Measurements from ENCODE around the gene PSMF1.
A peak's percentile ranks its signal among the peaks of the same experiment; 100 is the strongest.

The PSMF1 gene

GRCh38 chr20:1119524-1119923, 1.1 kb downstream of the PSMF1 start:
- no peak for DNase-seq (ENCODE audit: low read depth)
- peak overlapping the region; percentile 75 for H3K4me3 ChIP-seq (ENCODE audit: low read depth, low read length)
- TF ChIP-seq CTCF (IDR thresholded peaks at IDR 0.05; ENCODE audit: control insufficient read depth, extremely low read depth, insufficient read depth) = no peak

GRCh38 chr20:1121429-1121828, 3.0 kb downstream of the PSMF1 start:
- no peak overlapping the region for H3K4me3 ChIP-seq (ENCODE audit: low read depth, low read length)
- no peak for DNase-seq (ENCODE audit: low read depth)
- no peak for TF ChIP-seq CTCF (IDR thresholded peaks at IDR 0.05; ENCODE audit: control insufficient read depth, extremely low read depth, insufficient read depth)

GRCh38 chr20:1122388-1123315, 4.2 kb downstream of the PSMF1 start:
- peak; percentile 91 for DNase-seq (ENCODE audit: low read depth)
- no peak for TF ChIP-seq CTCF (IDR thresholded peaks at IDR 0.05; ENCODE audit: control insufficient read depth, extremely low read depth, insufficient read depth)
- H3K4me3 ChIP-seq (ENCODE audit: low read depth, low read length) = peak overlapping the region; percentile 25; the same call in 1 of the 2 replicates

GRCh38 chr20:1123666-1124065, 5.3 kb downstream of the PSMF1 start:
- no peak for DNase-seq (ENCODE audit: low read depth)
- TF ChIP-seq CTCF (IDR thresholded peaks at IDR 0.05; ENCODE audit: control insufficient read depth, extremely low read depth, insufficient read depth) = no peak
- no peak overlapping the region for H3K4me3 ChIP-seq (ENCODE audit: low read depth, low read length)

GRCh38 chr20:1124421-1124820, 6.0 kb downstream of the PSMF1 start:
- no peak for DNase-seq (ENCODE audit: low read depth)
- no peak overlapping the region for H3K4me3 ChIP-seq (ENCODE audit: low read depth, low read length)
- TF ChIP-seq CTCF (IDR thresholded peaks at IDR 0.05; ENCODE audit: control insufficient read depth, extremely low read depth, insufficient read depth) = no peak

GRCh38 chr20:1125277-1125676, 6.9 kb downstream of the PSMF1 start:
- TF ChIP-seq CTCF (IDR thresholded peaks at IDR 0.05; ENCODE audit: control insufficient read depth, extremely low read depth, insufficient read depth) = no peak
- no peak overlapping the region for H3K4me3 ChIP-seq (ENCODE audit: low read depth, low read length)
- DNase-seq (ENCODE audit: low read depth) = no peak

Data from LNCaP clone FGC (cell line).